ENCODE data around the gene ITGB1. TPM values are rescaled to one million over a fixed set of nuclear protein-coding genes. Genes with fewer than 3 reads are reported as not detected.
"Not testable (repeated sequence)": the region's sequence is repeated elsewhere in the genome, so short reads cannot be mapped to it uniquely, and the experiment has no call there.

ITGB1 gene
- total and polyA plus RNA-seq, 11 donors, result 150 to 1,693 (median 701) TPM

DNA sequence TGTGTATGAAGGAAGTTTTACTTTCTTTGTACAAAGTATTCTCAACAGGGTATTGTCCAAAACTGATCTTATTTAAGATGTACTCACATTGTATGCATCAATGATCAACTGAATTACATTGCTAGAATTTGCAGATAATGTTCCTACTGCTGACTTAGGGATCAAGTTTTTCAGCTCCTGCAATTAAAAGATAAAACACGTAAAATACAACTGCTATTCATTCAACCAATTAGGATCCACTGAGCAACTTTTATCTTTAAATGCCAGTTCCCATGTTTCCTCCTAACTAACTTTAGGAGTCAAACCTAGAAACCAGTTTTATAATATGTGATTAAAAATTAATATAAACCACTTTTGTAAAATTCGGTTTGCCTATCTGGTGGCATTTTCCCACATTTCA lies 35.9 kb downstream of the ITGB1 start:
- H3K27ac ChIP-seq, result no peak overlapping the region
- no peak overlapping the region for H3K4me3 ChIP-seq
- H3K36me3 ChIP-seq, result peaks cover 0 to 100% (median 94%) of the 10 kb centered on the region in 9 donors
- WGBS, 4 donors, result 83 to 90% (median 87%) methylated on average over 2 of the region's 2 CpGs
- peaks cover 0 to 8% (median 0%) of the 10 kb centered on the region in 12 donors for H3K4me1 ChIP-seq
- intact Hi-C loops (cut with DNase I), result loop anchor here in 2 of 10 donors (10.0 kb wide), 1 partner anchor 83 kb away; no protein-coding TSS in a partner anchor
- no peak for ATAC-seq
- H3K27me3 ChIP-seq, result no peaks in the 10 kb centered on the region
- no peak for TF ChIP-seq POLR2A (IDR thresholded peaks at IDR 0.05)
- TF ChIP-seq CTCF (IDR thresholded peaks at IDR 0.05), result no peak
- no peaks in the 10 kb centered on the region for H3K9me3 ChIP-seq
- DNase-seq, result no peak

GRCh38 chr10:32917817-32918216 lies 40.2 kb downstream of the ITGB1 start:
- H3K27ac ChIP-seq; DNase-seq; H3K4me3 ChIP-seq; H3K9me3 ChIP-seq; ATAC-seq; H3K27me3 ChIP-seq; H3K4me1 ChIP-seq; intact Hi-C loops (cut with DNase I): not testable (repeated sequence)
- peaks cover 0 to 81% (median 70%) of the 10 kb centered on the region in 9 donors for H3K36me3 ChIP-seq
- 86 to 98% (median 97%) methylated on average over 4 to 5 of the region's 5 CpGs for WGBS, 4 donors

DNA sequence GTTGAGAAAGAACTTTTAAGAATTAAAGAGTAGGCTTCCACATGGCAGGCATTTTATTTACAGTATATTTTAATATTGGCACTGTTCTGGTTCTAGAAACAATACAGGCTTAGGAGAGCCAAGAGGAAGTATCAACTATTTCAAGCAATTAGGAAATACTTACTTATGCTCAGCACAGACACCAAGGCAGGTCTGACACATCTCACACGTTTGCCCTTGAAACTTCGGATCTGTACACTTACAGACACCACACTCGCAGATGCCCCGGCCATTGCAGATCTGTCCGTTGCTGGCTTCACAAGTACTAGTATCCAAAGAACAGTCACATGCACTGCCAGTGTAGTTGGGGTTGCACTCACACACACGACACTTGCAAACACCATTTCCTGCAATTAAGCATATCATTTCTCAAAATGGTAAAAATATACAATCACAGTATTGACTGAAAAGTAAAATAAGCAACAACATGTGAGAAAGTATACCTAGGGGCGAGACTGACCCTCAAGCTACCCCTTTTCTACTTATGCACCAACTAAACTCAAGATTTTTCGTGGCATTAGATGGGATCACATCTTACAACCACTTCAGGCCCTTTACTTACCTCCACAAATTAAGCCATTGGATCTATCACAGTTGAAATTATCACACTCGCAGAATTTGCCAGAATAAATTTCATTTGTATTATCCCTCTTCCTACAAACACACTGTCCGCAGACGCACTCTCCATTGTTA lies 46.6 kb downstream of the ITGB1 start:
- intact Hi-C loops (cut with DNase I), result loop anchor here in 1 of 10 donors (5.0 kb wide), 1 partner anchor 454 kb away; no protein-coding TSS in a partner anchor
- Histone ChIP-seq H3K4me1 (peaks cover 0 to 12% (median 0%) of the 10 kb centered on the region in 12 donors), H3K36me3 (peaks cover 0 to 89% (median 83%) of the 10 kb centered on the region in 9 donors), H3K27ac (no peak overlapping the region), H3K9me3 (no peaks in the 10 kb centered on the region), H3K27me3 (no peaks in the 10 kb centered on the region), H3K4me3 (no peak overlapping the region)
- DNase-seq, result no peak
- peak; percentile 22 to 71 (median 28) for ATAC-seq
- TF ChIP-seq POLR2A (IDR thresholded peaks at IDR 0.05), result no peak
- TF ChIP-seq CTCF (IDR thresholded peaks at IDR 0.05), result no peak
- 63 to 78% (median 66%) methylated on average over 11 of the region's 11 CpGs for WGBS, 4 donors

- Histone ChIP-seq H3K36me3 (peaks cover 0 to 93% (median 85%) of the 10 kb centered on the region in 9 donors), H3K4me1 (peaks cover 0 to 12% (median 2%) of the 10 kb centered on the region in 12 donors)
- not testable (repeated sequence) for H3K27ac ChIP-seq, H3K27me3 ChIP-seq, H3K9me3 ChIP-seq, DNase-seq, H3K4me3 ChIP-seq, ATAC-seq
- intact Hi-C loops (cut with DNase I), result loop anchor here in 2 of 10 donors (5.0 to 10.0 kb wide), 2 partner anchors 95 to 453 kb away; no protein-coding TSS in a partner anchor
- 84 to 90% (median 87%) methylated on average over 5 to 7 of the region's 7 CpGs for WGBS, 4 donors
Observed at GRCh38 chr10:32909970-32910369, 48.1 kb downstream of the ITGB1 start.

GRCh38 chr10:32909456-32909855 lies 48.6 kb downstream of the ITGB1 start:
- TF ChIP-seq CTCF (IDR thresholded peaks at IDR 0.05), result no peak
- TF ChIP-seq POLR2A (IDR thresholded peaks at IDR 0.05), result no peak
- Histone ChIP-seq H3K9me3 (no peaks in the 10 kb centered on the region), H3K27ac (no peak overlapping the region), H3K4me3 (no peak overlapping the region), H3K4me1 (peaks cover 0 to 12% (median 2%) of the 10 kb centered on the region in 12 donors), H3K27me3 (no peaks in the 10 kb centered on the region), H3K36me3 (peaks cover 0 to 93% (median 86%) of the 10 kb centered on the region in 9 donors)
- 88 to 98% (median 93%) methylated on average over 1 of the region's 1 CpG for WGBS, 4 donors
- intact Hi-C loops (cut with DNase I), result loop anchor here in 1 of 10 donors (10.0 kb wide), 1 partner anchor 95 kb away; no protein-coding TSS in a partner anchor
- DNase-seq, result no peak
- ATAC-seq, result no peak

Data from heart left ventricle (tissue), 16 donors.